Endometrial microvascular endothelial cells (primary cell): ENCODE measurements around the gene NOC3L. TPM values are rescaled to one million over a fixed set of nuclear protein-coding genes. Genes with fewer than 3 reads are reported as not detected.

ENCODE experiments used
- in situ Hi-C: cut with HindIII; loops from 2 replicates; pipeline ENCODE4 v1.10.0; 2017; ENCODE audit warnings: low sequenced_read_pairs, low pct_unique_long_range_greater_than_20kb; ENCODE audit errors: inconsistent ontology term
- total RNA-seq: library from RNA; depleted of rRNA; stranded (reverse); fragments of >200 nt; gene quantifications from one replicate; pipeline ENCODE4 v1.2.3, GENCODE V29; 2015; ENCODE audit errors: inconsistent ontology term

Gene NOC3L
- total RNA-seq, 1 donor from 2014 or later, result 26.6 TPM

DNA sequence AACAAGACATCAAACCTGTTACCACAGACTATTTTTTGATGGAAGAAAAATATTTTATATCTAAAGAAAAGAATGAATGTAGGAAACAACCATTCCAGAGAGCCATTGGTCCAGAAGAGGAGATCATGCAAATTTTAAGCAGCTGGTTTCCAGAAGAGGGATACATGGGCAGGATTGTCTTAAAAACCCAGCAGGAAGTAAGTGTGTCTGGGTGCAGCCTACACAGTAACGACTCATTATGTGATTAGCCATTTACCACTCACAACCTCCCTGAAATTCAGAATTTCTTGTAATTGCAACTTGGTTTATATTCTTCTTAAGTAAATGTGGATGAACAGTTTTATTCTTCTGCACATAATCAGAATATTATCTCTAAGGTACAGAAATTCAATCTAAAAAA, 46.2 kb downstream of the NOC3L start:
- in situ Hi-C loops, result no loop called here

DNA sequence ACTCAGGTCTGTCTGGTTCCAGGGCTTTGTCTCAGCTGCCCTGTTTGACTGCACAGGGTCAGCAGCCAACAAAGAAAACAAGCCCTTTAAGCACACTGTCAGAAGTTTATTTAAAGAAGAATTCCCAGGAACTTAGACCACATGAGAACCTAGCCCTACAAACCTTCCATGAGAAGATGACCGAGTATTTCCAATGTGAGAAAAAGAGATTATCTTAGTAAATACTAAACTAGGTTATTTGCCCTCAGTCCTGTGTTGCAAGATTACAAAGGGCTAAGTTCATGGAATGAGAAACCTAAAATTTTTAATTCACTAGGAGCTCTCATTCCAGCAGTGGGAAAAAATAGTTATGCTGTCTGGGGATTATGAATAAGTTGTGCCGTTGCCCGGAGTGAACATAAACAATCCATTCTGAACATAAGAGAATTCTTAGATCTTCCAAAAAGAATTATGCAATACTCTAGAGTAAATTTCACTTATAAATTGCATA, 46.7 kb downstream of the NOC3L start:
- in situ Hi-C loops, result no loop called here

DNA sequence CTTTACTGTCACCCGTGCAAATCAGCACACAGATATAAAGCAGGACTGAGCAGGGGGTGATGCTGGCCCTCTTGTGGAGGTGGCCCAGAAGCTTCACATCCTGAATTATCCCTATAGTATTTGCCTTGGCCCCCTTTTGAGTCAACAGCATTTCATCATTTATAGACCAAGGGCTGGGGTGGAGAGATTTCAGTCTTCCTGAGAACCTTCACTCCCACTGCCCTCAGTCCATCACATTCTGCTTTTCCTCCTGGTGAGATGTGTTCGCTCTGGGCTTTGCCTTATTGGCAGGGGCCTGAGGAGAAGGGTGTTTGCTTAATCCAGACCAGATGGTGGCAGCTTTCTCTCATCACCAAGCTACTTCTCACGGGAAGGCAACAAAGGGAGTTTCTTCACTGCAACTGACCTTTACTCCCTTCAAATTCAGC, 47.7 kb downstream of the NOC3L start:
- in situ Hi-C loops, result no loop called here

DNA sequence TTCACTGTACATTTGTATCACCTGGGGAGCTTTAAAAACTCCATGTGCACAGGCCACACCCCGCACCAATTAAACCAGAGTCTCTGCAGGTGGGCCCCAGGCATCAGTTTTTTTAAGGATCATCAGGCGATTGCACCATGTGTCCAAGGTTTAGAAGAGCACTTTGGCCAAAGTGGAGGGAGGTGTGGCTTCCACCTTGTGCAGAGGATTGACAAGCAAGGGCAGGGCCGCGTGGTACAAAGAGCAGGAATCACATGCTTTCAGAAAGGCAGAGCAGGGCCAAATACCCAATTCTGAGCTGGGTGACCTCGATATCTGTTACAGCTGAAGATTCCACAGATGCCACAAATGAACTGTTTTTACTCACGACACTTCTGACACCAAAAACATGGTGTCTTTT, 52.4 kb downstream of the NOC3L start:
- in situ Hi-C loops, result no loop called here

DNA sequence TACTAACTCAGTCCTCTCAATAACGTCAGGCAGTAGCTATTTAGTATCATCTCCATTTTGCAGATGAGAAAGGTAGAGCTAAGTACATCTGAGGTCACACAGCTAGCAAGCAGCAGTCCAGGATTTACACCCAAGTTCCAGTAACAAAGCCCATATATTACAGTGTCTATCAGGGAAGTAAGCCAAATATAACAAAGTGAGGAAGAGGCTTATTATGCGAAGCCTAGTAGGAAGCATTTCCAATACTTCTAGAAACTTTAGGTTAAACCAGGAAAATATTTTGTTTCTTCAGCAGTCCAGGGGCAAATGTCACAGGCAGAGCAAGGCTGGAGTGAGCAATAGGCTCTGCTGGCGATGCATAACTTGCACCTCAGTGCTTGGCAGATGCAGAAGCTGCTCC, 53.9 kb downstream of the NOC3L start:
- in situ Hi-C loops, result no loop called here

DNA sequence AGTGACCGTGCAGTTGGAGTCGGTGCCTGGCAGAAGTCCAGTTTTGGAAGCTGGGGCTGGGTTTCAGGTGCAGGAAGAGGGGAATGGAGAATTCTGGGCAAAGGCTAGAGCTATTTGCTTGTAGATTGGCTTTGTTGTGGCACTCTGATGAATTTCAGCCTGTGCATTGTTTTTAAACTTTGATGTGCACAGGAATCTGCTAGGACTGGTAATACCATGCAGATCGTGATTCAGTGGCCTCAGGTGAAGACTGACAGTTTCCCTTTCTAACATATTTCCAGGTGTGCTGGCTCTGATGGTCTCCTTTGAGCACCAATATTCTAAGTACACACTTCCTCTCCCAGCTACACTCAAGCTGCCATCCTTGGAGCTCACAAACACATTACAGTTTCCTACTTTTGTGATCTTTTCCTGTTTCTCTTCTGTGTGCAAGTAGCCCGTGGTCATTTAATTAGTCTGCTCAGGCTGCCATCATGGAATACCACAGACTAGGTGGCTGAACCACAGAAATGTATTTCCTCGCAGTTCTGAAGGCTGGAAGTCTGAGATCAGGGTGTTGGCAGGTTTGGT, 55.6 kb downstream of the NOC3L start:
- in situ Hi-C loops, result no loop called here

DNA sequence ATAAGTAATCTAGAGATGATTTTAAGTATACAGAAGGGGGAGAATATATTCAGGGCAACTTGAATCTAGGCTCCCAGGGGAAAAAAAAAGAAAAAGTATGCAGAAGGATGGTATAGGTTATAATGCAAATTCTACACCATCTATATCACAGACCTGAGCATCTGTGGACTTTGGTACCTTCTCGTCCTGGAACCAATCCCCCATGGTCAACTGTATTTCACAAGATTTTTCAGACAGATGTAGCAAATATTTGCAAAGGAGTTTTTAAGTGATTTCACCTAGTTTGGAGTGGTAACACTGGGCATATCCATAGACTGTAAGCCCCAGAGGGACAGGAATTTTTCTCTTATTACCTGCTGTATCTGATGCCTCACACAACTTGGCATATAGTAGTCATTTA, 58.8 kb downstream of the NOC3L start:
- in situ Hi-C loops, result no loop called here

DNA sequence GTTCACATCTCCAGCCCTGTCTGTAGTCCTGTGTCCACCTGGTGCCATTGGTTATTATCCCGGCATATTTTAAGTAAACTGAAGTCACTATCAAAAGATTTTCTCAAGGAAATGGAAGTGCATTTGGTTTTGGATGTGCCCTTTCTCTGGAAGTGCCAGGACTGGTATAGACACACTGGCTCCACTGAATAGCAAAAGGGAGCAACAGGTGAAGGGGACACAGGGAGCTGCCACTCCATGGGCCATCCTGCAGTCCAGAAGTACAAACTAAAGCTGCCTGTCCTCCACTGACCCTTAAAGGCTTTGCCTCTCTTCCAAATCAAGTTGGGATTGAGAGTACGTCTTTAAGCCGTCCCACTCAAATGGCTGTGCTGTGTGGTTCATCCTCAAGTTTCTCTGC, 62.7 kb downstream of the NOC3L start:
- in situ Hi-C loops, result no loop called here

DNA sequence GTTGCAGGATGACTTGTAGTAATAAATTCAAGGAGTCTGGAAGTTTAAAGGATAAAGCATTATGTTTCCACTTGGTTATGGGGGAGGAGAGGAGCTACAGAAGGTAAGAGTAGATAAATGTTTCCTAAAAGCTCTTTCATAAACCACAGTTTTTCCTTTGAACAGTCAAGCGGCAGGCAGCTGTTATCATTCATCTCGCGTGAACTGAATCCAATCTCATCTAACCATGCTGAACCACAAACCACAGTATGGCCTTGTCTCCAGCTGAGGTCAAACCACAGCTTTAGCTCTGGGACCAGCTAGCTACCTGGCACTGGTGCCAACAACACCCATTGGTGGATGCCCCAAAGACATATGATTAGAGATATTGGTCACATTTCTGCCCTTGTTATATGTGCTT, 63.3 kb downstream of the NOC3L start:
- in situ Hi-C loops, result no loop called here

DNA sequence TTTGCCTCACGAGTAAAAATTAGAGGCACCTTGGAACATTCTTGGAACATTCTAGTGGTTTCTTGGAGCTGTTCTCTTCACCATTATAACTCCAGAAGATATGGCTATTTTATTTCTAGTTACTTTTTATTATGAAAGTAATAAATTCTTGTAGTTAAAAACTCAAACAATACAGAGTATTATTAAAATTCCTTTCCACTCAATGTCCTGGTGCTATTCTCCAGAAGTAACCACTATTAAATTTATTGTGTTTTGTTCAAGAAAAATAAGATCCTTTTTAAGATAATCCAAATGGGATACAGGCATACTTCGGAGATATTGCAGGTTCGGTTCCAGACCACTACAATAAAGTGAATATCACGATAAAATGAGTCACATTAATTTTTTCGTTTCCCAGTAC, 68.6 kb downstream of the NOC3L start:
- in situ Hi-C loops, result no loop called here

DNA sequence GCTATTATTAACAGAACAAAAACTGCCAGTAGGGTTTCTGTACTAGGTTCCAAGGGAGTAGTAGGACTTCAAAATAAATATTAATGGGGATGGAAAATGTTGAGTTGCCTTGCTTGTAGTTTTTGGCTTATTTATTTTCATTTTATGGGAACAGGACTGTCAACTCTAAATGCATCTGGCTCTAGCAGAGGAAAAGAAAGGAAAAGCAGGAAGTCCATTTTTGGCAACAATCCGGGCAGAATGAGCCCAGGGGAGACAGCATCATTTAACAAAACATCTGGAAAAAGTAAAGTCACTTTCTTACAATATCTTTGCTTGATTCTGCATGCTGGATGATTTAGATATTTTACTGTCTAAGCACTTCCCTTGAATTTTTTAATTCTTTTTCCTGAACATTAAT, 69.4 kb downstream of the NOC3L start:
- in situ Hi-C loops, result no loop called here

DNA sequence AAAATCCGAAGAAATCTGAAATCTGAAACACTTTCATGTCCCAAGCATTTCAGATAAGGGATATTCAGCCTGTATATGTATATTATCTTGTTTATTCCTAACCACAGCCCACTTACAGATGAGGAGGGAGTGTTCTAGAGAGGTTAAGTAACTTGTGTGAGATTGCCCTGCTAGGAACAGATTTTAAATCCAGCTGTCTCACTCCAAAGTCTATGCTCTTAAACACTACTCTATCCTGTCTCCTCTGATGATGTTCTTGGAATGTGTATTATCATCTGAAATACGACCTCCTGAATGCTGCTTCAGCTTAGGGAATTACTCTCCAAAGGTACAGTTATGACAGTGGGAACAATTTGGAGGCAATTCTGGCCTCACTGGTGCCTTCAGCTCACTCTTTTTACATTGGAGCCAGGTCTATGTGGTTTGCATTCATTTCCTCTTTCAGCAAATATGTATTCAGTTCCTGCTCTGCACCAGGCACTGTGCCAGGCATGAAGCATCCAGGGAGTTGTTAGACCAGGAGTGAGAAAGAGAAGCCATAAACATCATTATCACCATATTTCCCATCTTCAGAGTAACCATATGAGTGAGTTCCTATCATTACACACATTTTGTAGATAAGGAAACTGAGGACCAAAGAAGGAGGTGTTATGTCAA, 70.2 kb downstream of the NOC3L start:
- in situ Hi-C loops, result no loop called here

DNA sequence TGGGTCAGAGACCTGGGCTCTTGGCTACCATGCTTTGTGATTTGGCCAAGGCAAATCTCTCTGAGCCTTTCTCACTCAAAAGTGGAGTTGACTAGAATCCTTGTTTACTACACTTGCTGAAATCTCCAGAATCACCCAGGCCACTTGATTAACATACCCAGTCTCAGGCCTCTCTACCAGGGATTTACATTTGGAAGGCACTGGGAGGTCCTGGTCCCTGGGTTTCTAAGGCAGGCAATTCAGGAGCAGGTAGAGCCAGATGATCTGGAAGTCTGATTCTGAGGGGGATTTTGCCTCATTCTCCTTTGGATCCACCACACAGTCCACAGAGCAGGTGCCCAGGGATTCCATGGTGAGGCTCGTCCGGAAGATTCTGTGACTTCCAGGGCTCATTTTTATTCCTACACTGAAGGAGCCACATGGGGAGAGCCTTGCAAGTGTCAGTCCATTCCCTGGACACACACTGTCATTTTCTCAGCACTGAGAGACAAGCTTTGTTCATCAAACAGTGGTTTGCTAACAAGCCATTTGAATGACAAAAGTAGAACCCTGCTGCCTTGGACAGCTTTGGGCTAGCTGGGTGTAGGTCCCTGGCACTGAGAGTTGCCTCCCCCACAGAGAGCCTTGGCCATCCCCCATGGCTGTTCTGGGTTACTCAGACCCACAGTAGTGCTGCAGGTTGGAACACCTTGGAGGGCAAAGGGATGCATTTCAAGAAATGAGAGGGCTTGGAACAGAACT, 74.2 kb downstream of the NOC3L start:
- in situ Hi-C loops, result no loop called here

DNA sequence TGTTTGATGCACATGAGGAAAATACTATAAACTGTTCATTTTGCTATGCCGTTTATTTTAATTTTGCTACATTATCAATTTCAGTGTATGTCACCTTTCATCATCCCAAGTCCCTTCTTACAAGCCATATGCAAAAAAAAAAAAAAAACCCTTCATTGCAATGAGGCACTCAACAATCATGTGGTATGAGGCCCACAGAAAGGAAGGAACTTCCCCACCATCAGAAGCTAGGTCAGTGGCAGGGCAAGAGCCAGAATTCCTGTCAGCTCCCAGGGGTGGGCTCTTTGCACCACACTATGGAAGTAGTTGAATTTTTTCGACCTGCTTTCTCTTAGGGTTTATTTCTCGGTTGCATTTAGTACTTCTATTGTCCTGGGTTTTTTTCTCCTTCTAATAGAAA, 75.4 kb downstream of the NOC3L start:
- in situ Hi-C loops, result no loop called here

DNA sequence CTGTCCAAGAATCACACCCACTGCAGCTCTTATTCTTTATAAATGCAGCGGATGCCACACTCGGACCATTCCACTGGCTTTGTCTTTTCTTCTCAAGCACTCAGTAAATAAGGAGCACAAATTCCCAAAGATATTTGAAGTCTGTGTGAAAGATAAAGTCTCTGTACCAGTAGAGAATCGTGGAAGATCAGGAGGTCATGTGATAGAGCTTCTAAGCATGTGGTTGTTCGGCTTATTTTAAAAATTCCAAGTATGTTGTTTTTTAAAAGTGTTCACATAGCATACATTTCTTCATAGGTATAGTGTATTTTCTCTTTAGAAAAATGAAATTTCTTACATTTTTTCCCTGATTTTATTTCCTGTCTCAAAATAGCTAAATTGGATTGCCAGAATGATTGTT, 75.8 kb downstream of the NOC3L start:
- in situ Hi-C loops, result no loop called here

DNA sequence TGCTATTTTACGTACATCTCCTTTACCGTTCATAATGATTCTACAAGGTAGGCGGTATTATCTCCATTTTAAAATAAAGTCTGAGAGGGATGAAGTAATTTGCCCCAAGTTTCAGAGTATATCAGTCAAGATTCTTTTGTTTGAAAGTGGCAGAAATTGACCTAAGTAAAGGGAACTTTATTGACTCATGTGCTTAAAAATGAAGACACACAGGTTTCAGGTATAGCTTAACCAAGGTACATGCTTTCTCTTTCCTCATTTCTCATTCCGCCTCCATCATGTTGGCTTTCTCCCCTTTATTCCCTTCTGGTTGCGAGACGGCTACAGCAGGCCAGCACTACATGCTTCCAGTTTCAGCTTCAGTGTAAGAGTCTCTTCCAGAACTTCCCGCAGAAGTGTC, 77.5 kb downstream of the NOC3L start:
- in situ Hi-C loops, result no loop called here

Other genes starting within 250 kb of the NOC3L start
- gene TBC1D12, start 39.6 kb upstream of the NOC3L start, total RNA-seq, result 5.1 TPM
- 48.4 TPM for gene HELLS, start 182.8 kb upstream of the NOC3L start, total RNA-seq